Prostate gland (tissue), 2 donors: ENCODE data around the gene FASTKD3. TPM values are rescaled to one million over a fixed set of nuclear protein-coding genes. Genes with fewer than 3 reads are reported as not detected.
A peak's percentile ranks its signal among the peaks of the same experiment; 100 is the strongest.

ENCODE experiments used
- DNase-seq: peaks from one replicate; pipeline ENCODE4 v3.0.0-alpha.2; 2019; ENCODE audit warnings: low spot score
- H3K27ac ChIP-seq, 2 donors: fragments of 200-600 bp; sonication (generic); 2 replicates each; pipeline ENCODE4 v1.5.1; 2017 to 2019
- H3K27me3 ChIP-seq: fragments of 200-600 bp; sonication (generic); replicated peaks from 2 replicates; pipeline ENCODE4 v1.5.1; 2019; ENCODE audit not compliant: insufficient read depth
- H3K36me3 ChIP-seq, 2 donors: fragments of 200-600 bp; sonication (generic); 1 replicate in 1 of 2; 2 replicates in 1 of 2; pipeline versions ENCODE4 v1.5.1 to v1.8.1; 2017 to 2019
- H3K4me1 ChIP-seq: fragments of 200-600 bp; sonication (generic); replicated peaks from 2 replicates; pipeline ENCODE4 v1.5.1; 2019
- H3K4me3 ChIP-seq, 2 donors: fragments of 200-600 bp; sonication (generic); 2 replicates each; pipeline ENCODE4 v1.5.1; 2017 to 2019
- H3K9me3 ChIP-seq: fragments of 200-600 bp; sonication (generic); 2 replicates; pipeline ENCODE4 v1.5.1; 2017
- POLR2A ChIP-seq: fragments of 450-650 bp; IDR thresholded peaks from one replicate; pipeline ENCODE4 v1.6.1; 2016; ENCODE audit warnings: antibody characterized with exemption, mild to moderate bottlenecking
- POLR2AphosphoS5 ChIP-seq: sonication (generic); formaldehyde crosslinking; IDR thresholded peaks from one replicate; pipeline ENCODE4 v1.6.1; 2017; ENCODE audit warnings: antibody characterized with exemption
- WGBS: methylation state at CpG from one replicate; pipeline ENCODE4 v1.1.5; 2018; 5-methylcytosine and 5-hydroxymethylcytosine counted together
- intact Hi-C: fragments of 100-400 bp; cut with DNase I; formaldehyde crosslinking; loops from one replicate; pipeline ENCODE4 v1.14.2; 2022
- total RNA-seq, 2 donors: library from RNA; depleted of rRNA; stranded (reverse); fragments of >200 nt; gene quantifications; one replicate each; pipeline ENCODE4 v1.1.0, GENCODE V29; 2016
- TF ChIP-seq, protein P1 (sequence below), 4 experiments: fragments of 200-600 bp in 2 of 4; fragments of 450-650 bp in 2 of 4; sonication (generic) in 2 of 4; IDR thresholded peaks; 1 replicate in 3 of 4; 2 replicates in 1 of 4; pipeline ENCODE4 v1.5.1; 2016 to 2019; ENCODE audit warnings: antibody characterized with exemption in 4 of 4, mild to moderate bottlenecking in 2 of 4, moderate library complexity in 2 of 4

Gene FASTKD3
- total RNA-seq, 2 donors from 2014 or later, result 9.7 to 10.7 TPM

DNA sequence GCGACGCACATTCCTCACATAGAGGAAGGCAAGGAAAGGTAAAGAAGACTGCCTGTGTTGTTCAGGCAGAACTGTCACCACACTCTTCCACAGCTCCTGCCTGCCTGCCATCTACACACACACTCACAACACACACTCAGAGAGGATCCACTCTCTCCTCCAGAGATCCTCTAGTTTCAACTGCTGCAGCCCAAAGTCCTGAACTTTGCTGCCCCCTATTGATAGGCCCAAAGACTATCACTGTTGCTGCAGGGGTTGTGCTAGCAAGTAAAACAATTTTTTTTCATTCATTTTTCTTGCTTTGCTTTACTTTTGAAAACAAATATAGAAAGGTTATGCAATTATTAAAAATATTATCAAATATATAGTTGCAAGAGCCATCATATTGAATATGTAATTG lies 12.0 kb downstream of the FASTKD3 start:
- 94% methylated on average over 2 of the region's 2 CpGs for WGBS
- H3K27ac ChIP-seq, result no peak overlapping the region
- intact Hi-C loops, result loop anchor here (10.0 kb wide), 1 partner anchor 1092 kb away; no protein-coding TSS in a partner anchor
- no peak for DNase-seq
- H3K9me3 ChIP-seq, result no peaks in the 10 kb centered on the region
- no peaks in the 10 kb centered on the region for H3K4me1 ChIP-seq
- no peaks in the 10 kb centered on the region for H3K27me3 ChIP-seq
- TF ChIP-seq POLR2A (no peak), POLR2AphosphoS5 (no peak)
- TF ChIP-seq, protein P1, sequence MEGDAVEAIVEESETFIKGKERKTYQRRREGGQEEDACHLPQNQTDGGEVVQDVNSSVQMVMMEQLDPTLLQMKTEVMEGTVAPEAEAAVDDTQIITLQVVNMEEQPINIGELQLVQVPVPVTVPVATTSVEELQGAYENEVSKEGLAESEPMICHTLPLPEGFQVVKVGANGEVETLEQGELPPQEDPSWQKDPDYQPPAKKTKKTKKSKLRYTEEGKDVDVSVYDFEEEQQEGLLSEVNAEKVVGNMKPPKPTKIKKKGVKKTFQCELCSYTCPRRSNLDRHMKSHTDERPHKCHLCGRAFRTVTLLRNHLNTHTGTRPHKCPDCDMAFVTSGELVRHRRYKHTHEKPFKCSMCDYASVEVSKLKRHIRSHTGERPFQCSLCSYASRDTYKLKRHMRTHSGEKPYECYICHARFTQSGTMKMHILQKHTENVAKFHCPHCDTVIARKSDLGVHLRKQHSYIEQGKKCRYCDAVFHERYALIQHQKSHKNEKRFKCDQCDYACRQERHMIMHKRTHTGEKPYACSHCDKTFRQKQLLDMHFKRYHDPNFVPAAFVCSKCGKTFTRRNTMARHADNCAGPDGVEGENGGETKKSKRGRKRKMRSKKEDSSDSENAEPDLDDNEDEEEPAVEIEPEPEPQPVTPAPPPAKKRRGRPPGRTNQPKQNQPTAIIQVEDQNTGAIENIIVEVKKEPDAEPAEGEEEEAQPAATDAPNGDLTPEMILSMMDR (IDR thresholded peaks at IDR 0.05), result peak in 3 of 4 experiments; percentile 52 to 65 (median 55)
- no peaks in the 10 kb centered on the region for H3K36me3 ChIP-seq
- no peak overlapping the region for H3K4me3 ChIP-seq

DNA sequence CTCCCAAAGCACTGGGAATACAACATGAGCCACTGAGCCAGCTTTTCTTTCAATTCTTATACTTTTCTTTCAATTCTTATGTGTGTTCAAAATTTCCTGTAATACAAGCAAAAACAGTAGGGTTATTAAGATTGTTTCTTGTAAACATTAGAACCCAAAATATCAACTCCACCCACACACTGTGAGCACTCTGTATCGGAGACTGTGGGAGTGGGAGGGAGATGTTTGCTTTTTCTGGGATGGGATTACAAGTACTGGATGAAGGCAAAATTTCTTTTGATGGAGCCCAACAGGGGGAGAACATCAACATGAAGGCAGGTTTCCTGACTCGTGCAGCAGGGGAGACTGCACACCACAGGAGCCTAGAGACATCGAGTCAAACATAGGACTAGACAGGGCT lies 13.2 kb downstream of the FASTKD3 start:
- no peaks in the 10 kb centered on the region for H3K9me3 ChIP-seq
- DNase-seq, result no peak
- TF ChIP-seq POLR2AphosphoS5 (no peak), POLR2A (no peak)
- TF ChIP-seq, protein P1 (IDR thresholded peaks at IDR 0.05), result no peak
- H3K27me3 ChIP-seq, result no peaks in the 10 kb centered on the region
- no peak overlapping the region for H3K27ac ChIP-seq
- WGBS, result 58% methylated on average over 3 of the region's 3 CpGs
- intact Hi-C loops, result loop anchor here (10.0 kb wide), 1 partner anchor 1091 kb away; no protein-coding TSS in a partner anchor
- no peaks in the 10 kb centered on the region for H3K4me1 ChIP-seq
- H3K4me3 ChIP-seq, result no peak overlapping the region
- no peaks in the 10 kb centered on the region for H3K36me3 ChIP-seq

DNA sequence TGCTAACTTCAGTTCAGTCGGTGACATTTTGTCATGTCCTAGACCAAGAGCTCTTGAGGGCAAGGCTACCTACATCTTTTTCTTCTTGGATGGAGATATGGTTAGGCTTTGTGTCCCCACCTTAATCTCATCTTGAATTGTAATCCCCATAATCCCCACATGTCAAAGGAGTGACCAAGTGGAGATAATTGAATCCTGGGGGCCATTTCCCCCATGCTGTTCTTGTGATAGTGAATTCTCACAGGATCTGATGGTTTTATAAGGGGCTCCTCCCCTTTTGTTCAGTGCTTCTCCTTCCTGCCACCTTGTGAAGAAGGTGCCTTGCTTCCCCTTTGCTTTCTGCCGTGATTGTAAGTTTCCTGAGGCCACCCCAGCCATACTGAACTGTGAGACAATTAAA lies 15.8 kb downstream of the FASTKD3 start:
- TF ChIP-seq POLR2AphosphoS5 (no peak), POLR2A (no peak)
- TF ChIP-seq, protein P1 (IDR thresholded peaks at IDR 0.05), result no peak
- no peak overlapping the region for H3K27ac ChIP-seq
- intact Hi-C loops, result loop anchor here (10.0 kb wide), 1 partner anchor 1088 kb away; no protein-coding TSS in a partner anchor
- DNase-seq, result no peak
- no peaks in the 10 kb centered on the region for H3K4me1 ChIP-seq
- no peaks in the 10 kb centered on the region for H3K9me3 ChIP-seq
- no peak overlapping the region for H3K4me3 ChIP-seq
- no peaks in the 10 kb centered on the region for H3K27me3 ChIP-seq
- WGBS, result 85% methylated on average over 2 of the region's 2 CpGs
- no peaks in the 10 kb centered on the region for H3K36me3 ChIP-seq

DNA sequence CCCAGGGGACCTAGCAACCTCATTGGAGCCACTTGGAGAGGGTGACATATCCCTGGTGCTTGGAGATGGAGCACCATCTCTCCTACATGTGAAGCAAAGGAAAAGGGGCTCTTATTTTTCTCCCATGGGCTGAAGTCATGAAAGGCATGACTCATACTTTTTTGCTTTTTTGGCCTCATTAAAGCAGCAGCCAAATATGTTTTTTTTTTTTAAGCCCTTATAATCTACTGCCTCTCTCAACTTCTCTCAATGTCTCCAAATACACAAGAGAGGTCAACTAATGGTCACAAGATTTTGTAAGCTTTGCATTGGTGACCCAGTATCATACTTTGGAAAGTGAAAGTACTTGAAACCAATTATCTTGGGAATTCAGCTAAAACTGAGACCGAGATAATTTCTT lies 16.3 kb downstream of the FASTKD3 start:
- H3K27ac ChIP-seq, result peak overlapping the region; percentile 44 to 76
- H3K27me3 ChIP-seq, result no peaks in the 10 kb centered on the region
- intact Hi-C loops, result loop anchor here (10.0 kb wide), 1 partner anchor 1088 kb away; no protein-coding TSS in a partner anchor
- 77% methylated on average over 1 of the region's 1 CpG for WGBS
- TF ChIP-seq POLR2AphosphoS5, result no peak
- no peak for TF ChIP-seq POLR2A
- TF ChIP-seq, protein P1 (IDR thresholded peaks at IDR 0.05), result no peak
- H3K9me3 ChIP-seq, result no peaks in the 10 kb centered on the region
- DNase-seq, result no peak
- no peaks in the 10 kb centered on the region for H3K4me1 ChIP-seq
- no peak overlapping the region for H3K4me3 ChIP-seq
- no peaks in the 10 kb centered on the region for H3K36me3 ChIP-seq

DNA sequence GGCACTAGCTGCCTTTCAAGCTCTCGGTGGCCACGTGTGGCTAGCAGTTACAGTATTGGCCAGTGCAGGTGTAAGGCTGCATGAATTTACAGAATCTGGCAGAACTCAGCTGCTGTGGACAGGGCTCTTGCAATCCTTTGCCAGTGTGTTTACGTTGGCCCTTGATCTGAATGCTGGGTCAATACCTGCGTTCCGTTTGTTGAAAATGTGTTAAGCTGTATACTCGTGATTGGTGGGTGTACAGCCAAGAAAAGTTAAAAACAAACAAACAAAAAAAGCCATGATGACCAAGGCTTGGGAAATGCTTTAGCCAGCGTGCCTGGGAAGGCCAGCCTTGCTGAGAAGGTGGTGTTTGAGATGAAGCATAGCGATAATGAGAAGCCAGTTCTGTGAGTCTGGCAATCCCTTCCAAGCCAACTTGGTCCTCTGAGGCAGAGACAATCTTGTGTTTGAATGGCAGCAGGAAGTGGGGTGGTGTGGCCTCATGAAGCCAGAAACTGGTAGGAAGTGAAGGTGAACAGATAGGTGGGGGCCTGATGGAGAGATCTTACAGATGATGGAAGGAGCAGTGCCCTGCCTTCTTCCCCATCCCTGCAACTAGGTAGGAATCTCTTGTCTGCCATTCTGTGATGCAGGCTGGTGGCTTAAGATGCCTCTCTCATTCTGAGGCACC lies 17.1 kb downstream of the FASTKD3 start:
- Histone ChIP-seq H3K9me3 (no peaks in the 10 kb centered on the region), H3K27ac (peak overlapping the region; percentile 44 to 76), H3K4me3 (no peak overlapping the region), H3K4me1 (no peaks in the 10 kb centered on the region), H3K36me3 (no peaks in the 10 kb centered on the region), H3K27me3 (no peaks in the 10 kb centered on the region)
- 49% methylated on average over 8 of the region's 8 CpGs for WGBS
- intact Hi-C loops, result loop anchor here (10.0 kb wide), 1 partner anchor 1087 kb away; no protein-coding TSS in a partner anchor
- peak; percentile 79 for DNase-seq
- TF ChIP-seq POLR2A (no peak), POLR2AphosphoS5 (peak; percentile 87)
